HG03175 (cell line): ENCODE measurements around the gene JAKMIP3.

ENCODE experiments used
- ATAC-seq: cut with Tn5 transposase; IDR thresholded peaks from one replicate; pipeline ENCODE4 v1.9.1; 2021; ENCODE audit warnings: mild to moderate bottlenecking, moderate library complexity; ENCODE audit not compliant: unreplicated experiment

JAKMIP3 gene

GRCh38 chr10:132043861-132044695, 21.7 kb upstream of the JAKMIP3 start:
- no peak for ATAC-seq

- ATAC-seq: no peak
Observed at GRCh38 chr10:132044803-132045202, 20.9 kb upstream of the JAKMIP3 start.

- no peak for ATAC-seq
Observed at GRCh38 chr10:132045324-132045723, 20.4 kb upstream of the JAKMIP3 start.

GRCh38 chr10:132047575-132048293, 18.0 kb upstream of the JAKMIP3 start:
- no peak for ATAC-seq

- ATAC-seq: no peak
Observed at GRCh38 chr10:132048294-132048667, 17.5 kb upstream of the JAKMIP3 start.

- ATAC-seq: no peak
Observed at GRCh38 chr10:132050191-132050590, 15.6 kb upstream of the JAKMIP3 start.

- no peak for ATAC-seq
Observed at GRCh38 chr10:132052124-132052523, 13.6 kb upstream of the JAKMIP3 start.

GRCh38 chr10:132054564-132054963, 11.2 kb upstream of the JAKMIP3 start:
- no peak for ATAC-seq

GRCh38 chr10:132055616-132056015, 10.1 kb upstream of the JAKMIP3 start:
- no peak for ATAC-seq

- ATAC-seq: no peak
Observed at GRCh38 chr10:132056663-132057062, 9.1 kb upstream of the JAKMIP3 start.

GRCh38 chr10:132057191-132057681, 8.5 kb upstream of the JAKMIP3 start:
- ATAC-seq: no peak

GRCh38 chr10:132058111-132058745, 7.5 kb upstream of the JAKMIP3 start:
- ATAC-seq: no peak

- ATAC-seq: no peak
Observed at GRCh38 chr10:132058793-132059759, 6.7 kb upstream of the JAKMIP3 start.

- ATAC-seq: no peak
Observed at GRCh38 chr10:132059760-132060508, 5.8 kb upstream of the JAKMIP3 start.

GRCh38 chr10:132061030-132061429, 4.7 kb upstream of the JAKMIP3 start:
- ATAC-seq: no peak

- no peak for ATAC-seq
Observed at GRCh38 chr10:132061465-132061864, 4.3 kb upstream of the JAKMIP3 start.

GRCh38 chr10:132062116-132062515, 3.6 kb upstream of the JAKMIP3 start:
- no peak for ATAC-seq

GRCh38 chr10:132062641-132063390, 2.9 kb upstream of the JAKMIP3 start:
- ATAC-seq: no peak

GRCh38 chr10:132063432-132063831, 2.3 kb upstream of the JAKMIP3 start:
- no peak for ATAC-seq
